ENCODE results near the gene GALNT7. TPM values are rescaled to one million over a fixed set of nuclear protein-coding genes. Genes with fewer than 3 reads are reported as not detected.

GALNT7 gene
- total RNA-seq, 1 experiment from 2014 or later, result 22.1 TPM

DNA sequence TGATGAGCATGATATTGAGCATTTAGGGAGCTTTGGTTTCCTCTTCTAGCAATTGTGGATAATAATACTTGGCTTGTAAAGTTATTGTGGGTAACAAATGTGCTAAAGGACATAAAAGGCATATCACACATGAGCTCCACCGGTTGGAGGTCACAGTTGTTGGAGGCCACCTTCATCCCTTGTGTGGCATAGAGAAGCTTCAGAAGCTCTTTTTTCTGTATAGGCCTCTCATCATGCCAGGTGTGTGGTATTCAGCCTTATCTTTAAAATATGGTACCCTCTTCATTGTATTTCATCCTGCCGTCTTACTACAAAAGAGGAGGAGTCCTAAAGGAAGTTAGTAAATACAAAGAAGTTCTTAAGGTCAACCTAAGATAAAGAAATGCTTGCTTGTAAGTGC lies 99.1 kb downstream of the GALNT7 start:
- in situ Hi-C loops (cut with HindIII; ENCODE audit: low pct_unique_long_range_greater_than_20kb, low sequenced_read_pairs), result loop anchor here (25.0 kb wide), 1 partner anchor 255 kb away; no protein-coding TSS in a partner anchor
- DNase-seq (ENCODE audit: low read depth, low spot score), result no peak

DNA sequence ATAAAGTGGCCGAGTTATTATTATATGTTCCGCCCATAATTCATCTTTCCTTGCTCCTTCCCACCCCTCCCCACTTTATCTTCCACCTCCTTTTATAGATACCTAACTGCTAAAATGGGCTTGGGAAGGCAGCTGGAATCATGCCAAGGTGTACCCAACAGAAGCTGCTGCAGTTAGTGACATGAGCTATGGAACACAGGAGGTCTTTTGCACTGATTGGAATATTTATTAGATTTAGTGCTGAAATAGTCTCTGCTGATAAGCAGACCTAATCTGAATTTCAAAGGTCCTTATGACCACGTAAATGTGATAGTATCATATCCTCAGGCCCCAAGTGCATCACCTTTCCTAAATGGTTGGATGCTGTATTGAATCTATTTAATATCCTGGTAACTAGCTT lies 100.7 kb downstream of the GALNT7 start:
- no peak for DNase-seq (ENCODE audit: low read depth, low spot score)
- in situ Hi-C loops (cut with HindIII; ENCODE audit: low pct_unique_long_range_greater_than_20kb, low sequenced_read_pairs), result loop anchor here (25.0 kb wide), 1 partner anchor 257 kb away; no protein-coding TSS in a partner anchor

DNA sequence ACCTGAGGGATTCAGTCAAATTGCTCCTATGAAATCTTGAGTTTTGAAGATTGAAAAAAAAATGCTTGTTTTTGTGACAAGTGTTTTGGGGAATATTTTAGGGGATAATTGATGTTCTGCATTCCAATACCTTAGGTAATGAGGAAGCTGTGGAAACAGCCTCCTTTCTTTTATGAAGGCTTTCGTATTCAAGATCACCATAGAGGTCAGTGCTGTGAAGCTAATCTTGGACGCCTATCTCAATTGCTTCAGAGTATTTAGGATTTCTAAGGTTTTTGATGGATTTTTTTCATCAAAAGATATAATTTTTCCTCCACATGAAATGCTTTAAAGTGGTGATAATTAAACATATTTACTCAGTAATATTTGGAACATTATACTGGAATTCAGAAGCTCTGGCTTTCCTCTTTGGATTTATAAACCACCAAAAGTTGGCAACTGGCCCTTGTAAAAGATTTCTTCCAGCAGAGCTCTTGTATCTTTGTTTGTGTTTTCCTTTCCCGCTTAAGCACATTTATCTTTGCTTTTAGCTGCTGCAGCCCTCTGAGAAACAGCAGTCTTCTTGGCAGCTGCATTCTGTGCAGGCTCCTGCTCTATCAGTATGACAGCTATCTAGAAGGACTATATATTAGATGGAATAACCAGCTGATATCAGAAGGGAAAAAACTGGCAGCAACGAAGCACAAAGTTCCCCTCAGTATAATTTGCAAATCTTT lies 101.9 kb downstream of the GALNT7 start:
- in situ Hi-C loops (cut with HindIII; ENCODE audit: low pct_unique_long_range_greater_than_20kb, low sequenced_read_pairs), result loop anchor here (25.0 kb wide), 1 partner anchor 258 kb away; no protein-coding TSS in a partner anchor
- no peak for DNase-seq (ENCODE audit: low read depth, low spot score)

DNA sequence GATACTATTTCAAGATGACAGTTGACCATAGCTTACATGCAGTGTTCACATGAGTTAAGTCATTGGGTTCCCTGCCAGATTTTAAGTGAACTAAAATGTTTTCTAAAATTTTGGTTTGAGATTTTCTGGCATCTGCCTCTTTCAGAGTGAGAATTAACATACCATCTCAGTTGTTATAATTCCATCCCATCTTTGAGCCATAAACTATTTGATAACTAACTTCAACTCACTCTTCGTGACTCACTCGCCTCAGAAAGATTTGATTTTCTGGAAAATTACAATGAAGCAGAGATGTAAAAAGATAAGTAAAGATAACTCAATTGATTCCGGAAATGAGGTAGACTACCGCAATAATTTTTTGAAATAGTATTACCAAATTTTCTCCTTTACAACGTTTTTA lies 103.7 kb downstream of the GALNT7 start:
- in situ Hi-C loops (cut with HindIII; ENCODE audit: low pct_unique_long_range_greater_than_20kb, low sequenced_read_pairs), result loop anchor here (25.0 kb wide), 1 partner anchor 260 kb away; no protein-coding TSS in a partner anchor
- DNase-seq (ENCODE audit: low read depth, low spot score), result no peak

DNA sequence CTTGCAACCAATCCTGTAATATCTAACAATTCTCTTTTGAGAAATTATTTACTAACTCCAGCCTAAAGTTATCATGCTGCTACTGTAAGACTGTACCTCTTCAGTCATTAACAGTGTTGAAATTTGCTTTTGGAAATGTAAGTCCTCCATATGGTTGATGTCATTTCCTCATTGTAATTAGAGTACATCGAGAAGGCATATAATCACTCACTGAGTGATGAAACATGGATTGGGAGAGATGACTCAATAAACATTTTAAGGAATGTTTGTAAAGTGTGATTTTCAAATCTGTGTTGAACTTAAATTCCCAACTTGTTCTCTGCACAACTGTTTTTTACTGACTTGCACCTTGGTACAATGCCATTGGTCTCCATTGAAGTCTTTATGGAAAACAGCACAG lies 104.4 kb downstream of the GALNT7 start:
- in situ Hi-C loops (cut with HindIII; ENCODE audit: low pct_unique_long_range_greater_than_20kb, low sequenced_read_pairs), result loop anchor here (25.0 kb wide), 1 partner anchor 261 kb away; no protein-coding TSS in a partner anchor
- DNase-seq (ENCODE audit: low read depth, low spot score), result no peak

DNA sequence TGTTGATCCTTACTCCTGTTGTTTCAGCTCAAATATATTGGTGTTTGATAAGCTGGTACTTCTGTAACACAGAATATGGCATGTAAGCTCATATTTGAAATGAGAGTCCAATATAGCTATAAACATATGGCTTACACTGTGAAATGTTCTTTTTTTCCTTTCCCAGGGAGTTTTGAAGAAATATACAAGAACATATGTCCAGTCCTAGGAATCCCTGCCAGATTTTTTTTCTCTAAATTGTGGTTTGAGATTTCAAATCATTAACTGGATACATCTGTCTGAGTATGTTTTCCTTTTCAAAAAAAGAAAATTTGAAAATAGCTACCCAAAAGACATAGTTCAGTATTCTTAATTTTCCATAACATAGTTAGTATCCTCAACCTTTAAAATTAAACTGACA lies 105.3 kb downstream of the GALNT7 start:
- DNase-seq (ENCODE audit: low read depth, low spot score), result no peak
- in situ Hi-C loops (cut with HindIII; ENCODE audit: low pct_unique_long_range_greater_than_20kb, low sequenced_read_pairs), result loop anchor here (25.0 kb wide), 1 partner anchor 262 kb away; no protein-coding TSS in a partner anchor

DNA sequence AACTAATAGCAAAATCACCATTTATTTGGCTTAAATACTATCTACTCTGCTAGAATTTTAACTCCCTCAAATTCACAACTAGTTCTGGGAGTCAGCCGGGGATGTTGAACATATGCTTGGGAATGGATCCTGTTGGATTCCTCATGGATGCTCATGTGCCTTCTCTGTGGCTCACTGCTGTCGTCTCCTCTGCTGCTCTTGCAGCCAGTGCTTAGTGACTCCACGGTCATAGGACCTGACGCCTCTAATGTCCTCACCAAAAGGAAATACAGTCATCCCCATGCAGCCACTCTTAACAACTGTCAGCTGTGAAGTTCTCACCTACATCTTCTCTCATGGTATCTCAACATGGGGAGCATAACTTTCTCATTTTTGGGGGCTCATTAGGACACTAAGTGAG lies 106.1 kb downstream of the GALNT7 start:
- in situ Hi-C loops (cut with HindIII; ENCODE audit: low pct_unique_long_range_greater_than_20kb, low sequenced_read_pairs), result loop anchor here (25.0 kb wide), 1 partner anchor 262 kb away; no protein-coding TSS in a partner anchor
- no peak for DNase-seq (ENCODE audit: low read depth, low spot score)

DNA sequence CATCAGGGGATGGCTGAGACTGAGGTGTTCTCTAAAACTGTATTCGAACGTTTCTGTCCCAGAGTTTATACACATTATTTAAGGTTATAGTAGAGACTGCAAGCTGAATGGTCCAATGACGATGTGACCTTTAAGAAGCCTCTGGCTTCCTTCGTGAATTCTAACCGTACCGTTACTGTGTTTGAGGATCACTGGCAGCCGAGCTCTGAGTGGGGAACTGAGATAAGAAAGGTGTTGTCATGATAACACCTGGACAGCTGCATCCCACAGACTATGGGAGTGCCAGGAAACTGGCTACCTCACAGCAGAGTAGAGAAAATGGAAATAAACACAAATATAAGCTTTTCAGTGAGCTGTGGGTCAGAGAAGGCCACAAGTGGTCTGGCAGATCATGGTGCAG lies 106.5 kb downstream of the GALNT7 start:
- in situ Hi-C loops (cut with HindIII; ENCODE audit: low pct_unique_long_range_greater_than_20kb, low sequenced_read_pairs), result no loop called here
- DNase-seq (ENCODE audit: low read depth, low spot score), result no peak

DNA sequence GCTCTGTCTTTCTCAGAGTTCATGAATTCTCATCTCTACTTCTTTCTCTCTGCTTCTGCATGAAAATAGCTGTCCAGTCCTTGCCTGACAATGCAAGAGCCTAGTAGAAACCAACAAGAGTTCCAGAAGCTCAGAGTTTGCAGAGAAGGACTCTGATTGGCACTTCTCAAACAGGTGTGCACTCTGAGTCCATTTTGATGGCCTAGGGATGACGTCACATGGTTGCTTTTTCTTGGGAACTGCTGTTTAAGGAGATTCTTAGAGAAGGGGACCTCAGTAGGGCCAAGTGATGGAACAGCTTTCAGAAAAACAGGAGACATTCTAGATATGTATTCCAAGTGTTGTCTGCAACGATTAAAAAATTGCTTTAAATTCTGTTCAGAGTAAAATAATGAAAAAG lies 108.7 kb downstream of the GALNT7 start:
- in situ Hi-C loops (cut with HindIII; ENCODE audit: low pct_unique_long_range_greater_than_20kb, low sequenced_read_pairs), result no loop called here

DNA sequence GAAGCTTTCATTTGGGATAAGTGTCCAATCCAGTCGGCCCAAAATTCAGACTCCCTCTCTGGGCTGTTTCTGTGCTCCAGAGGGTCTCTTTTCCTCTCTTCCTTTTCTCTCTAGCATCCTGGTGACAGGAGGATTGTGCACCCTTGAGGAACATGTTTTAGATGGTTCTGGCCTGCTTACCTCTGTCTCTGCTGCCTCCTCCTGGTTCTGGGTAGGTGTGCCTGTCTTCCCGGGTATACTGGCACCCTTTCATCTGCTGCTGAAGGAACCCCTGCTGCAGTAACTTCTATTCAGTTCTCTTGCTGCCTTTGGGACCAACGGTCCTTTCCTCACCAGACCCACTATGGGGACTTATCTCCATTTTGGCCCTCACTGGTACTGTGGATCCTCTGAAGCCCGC lies 112.4 kb downstream of the GALNT7 start:
- no peak for DNase-seq (ENCODE audit: low read depth, low spot score)
- in situ Hi-C loops (cut with HindIII; ENCODE audit: low pct_unique_long_range_greater_than_20kb, low sequenced_read_pairs), result no loop called here

More for the DNA sequence above, 108.7 kb downstream of the GALNT7 start:
- no peak for DNase-seq (ENCODE audit: low read depth, low spot score)

DNA sequence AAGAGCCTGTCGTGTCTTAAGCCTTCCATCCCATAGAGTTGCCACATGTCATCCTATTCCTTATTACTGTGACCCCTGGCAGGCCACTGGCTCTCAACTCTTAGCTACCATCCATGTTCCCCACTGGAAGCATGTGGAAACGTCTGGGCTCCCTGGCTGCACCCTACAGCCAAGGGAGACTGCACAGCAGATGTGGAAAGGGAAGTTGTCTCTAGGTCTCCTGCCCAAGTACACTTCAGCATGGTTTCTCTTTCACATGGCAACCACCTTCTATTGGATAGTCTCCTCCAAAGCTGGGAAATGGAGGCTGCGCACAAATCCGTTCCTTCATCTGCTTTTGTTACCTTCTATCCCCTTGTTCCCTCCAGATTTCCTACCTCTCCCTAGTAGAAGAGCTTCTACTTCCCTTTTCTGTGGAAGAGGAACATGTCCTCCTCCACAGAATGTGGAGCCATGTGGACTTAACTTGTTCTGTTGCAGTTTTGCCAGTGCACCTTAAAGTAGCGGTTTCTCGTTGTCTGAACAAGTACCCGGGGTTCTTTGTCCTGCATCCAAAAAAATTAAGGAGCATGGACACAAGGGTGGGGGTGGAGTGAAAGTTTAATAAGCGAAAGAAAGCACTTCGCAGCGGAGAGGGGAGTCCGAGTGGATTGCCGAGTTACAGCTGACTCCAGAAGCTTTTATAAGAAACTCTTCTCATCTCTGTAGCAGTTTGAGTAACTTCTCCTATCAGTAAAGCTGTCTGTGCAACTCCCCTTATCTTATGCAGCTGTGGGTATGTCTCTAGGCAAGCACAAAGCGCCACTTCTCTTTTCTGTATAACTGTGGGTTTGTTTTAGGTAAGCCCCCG lies 113.0 kb downstream of the GALNT7 start:
- no peak for DNase-seq (ENCODE audit: low read depth, low spot score)
- in situ Hi-C loops (cut with HindIII; ENCODE audit: low pct_unique_long_range_greater_than_20kb, low sequenced_read_pairs), result no loop called here

DNA sequence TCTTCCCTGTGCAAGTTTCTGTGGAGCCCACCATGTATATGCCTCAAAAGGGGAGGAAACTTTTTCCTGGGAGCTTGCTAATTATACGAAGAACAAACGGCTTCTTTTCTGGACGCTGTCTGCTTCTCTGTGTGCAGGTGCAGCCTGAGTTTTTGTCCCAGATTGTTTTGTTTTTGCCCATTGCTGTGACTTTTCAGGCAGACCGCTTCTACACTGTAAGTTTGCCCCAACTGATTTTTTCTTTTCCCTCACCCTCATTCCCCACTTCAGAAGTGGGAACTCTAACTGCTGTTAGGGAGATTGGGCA lies 113.6 kb downstream of the GALNT7 start:
- DNase-seq (ENCODE audit: low read depth, low spot score), result no peak
- in situ Hi-C loops (cut with HindIII; ENCODE audit: low pct_unique_long_range_greater_than_20kb, low sequenced_read_pairs), result no loop called here

DNA sequence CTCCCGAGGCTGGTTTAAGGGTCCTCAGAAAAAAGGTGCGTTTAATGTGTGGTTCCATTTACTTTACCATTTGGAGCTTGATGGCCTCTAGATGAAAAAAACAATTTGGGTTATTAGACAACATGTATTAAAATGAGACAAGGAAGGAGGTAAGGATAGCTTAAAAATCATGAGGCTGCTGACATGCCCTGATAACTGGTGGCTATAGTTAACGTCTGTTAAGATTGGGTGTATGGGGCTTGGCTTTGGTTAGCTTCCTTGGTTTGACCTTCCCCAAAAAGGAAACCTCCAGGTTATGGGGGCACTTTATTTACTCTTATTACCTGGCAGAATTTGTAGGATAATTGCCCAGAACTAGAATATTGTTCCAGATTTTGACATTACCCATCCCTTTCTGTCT lies 114.0 kb downstream of the GALNT7 start:
- DNase-seq (ENCODE audit: low read depth, low spot score), result no peak
- in situ Hi-C loops (cut with HindIII; ENCODE audit: low pct_unique_long_range_greater_than_20kb, low sequenced_read_pairs), result no loop called here

DNA sequence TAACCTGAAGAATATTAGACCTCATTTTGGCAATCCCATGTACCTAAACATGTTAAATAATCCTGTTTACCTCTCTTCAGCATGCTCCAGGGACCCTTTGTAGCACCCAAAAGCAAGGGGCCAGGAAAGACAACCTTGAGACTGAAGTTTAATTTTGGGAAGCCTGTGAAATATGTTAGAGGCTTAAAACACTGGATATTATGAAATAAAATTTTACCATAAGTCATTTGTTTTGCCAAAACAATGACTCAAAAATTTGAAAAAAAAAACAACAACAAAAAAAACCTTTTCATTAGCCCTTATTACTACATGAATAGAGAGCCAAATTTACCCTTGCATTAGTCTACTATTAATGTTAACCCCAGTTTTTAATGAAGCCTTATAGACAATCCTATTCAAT lies 115.9 kb downstream of the GALNT7 start:
- in situ Hi-C loops (cut with HindIII; ENCODE audit: low pct_unique_long_range_greater_than_20kb, low sequenced_read_pairs), result no loop called here
- DNase-seq (ENCODE audit: low read depth, low spot score), result no peak

DNA sequence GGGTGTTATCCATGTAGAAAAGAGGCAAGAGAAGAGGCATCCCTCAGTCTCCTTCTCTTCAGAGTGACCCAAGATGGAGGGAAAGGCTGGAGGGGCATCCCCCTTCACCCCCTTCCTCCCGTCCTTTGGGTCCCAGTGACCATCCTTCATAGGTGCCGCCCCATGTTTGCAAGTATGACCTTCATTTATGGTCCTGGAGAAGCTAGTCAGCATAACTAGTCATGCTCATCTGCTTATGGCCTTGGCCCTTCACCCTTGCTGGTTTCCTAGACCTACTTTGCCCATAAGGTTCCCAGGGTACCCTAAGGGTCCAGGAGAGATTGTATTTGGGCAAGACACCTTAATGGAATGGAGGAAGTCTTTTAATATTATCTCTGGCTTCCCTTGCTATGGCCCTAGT lies 118.9 kb downstream of the GALNT7 start:
- no peak for DNase-seq (ENCODE audit: low read depth, low spot score)
- in situ Hi-C loops (cut with HindIII; ENCODE audit: low pct_unique_long_range_greater_than_20kb, low sequenced_read_pairs), result no loop called here

DNA sequence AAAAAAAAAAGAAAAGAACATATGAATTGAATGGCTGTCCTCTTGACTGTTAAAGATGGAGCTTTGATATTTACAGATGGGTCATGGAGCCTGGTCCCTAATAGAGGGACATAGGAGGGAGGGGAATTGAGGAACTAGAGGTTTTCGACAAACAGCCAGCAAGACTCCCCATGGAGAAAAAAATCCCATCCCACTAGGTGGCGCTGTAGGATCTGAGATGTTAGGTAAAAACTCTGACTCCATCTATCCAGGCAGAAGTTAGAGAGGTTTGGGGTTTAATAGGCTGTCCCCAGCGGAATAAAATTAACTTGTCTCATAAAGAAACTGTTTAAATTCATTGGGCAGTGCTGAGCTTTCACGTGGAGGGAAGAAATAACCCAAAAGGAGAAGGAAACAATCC lies 119.7 kb downstream of the GALNT7 start:
- in situ Hi-C loops (cut with HindIII; ENCODE audit: low pct_unique_long_range_greater_than_20kb, low sequenced_read_pairs), result no loop called here
- DNase-seq (ENCODE audit: low read depth, low spot score), result peak; percentile 74

DNA sequence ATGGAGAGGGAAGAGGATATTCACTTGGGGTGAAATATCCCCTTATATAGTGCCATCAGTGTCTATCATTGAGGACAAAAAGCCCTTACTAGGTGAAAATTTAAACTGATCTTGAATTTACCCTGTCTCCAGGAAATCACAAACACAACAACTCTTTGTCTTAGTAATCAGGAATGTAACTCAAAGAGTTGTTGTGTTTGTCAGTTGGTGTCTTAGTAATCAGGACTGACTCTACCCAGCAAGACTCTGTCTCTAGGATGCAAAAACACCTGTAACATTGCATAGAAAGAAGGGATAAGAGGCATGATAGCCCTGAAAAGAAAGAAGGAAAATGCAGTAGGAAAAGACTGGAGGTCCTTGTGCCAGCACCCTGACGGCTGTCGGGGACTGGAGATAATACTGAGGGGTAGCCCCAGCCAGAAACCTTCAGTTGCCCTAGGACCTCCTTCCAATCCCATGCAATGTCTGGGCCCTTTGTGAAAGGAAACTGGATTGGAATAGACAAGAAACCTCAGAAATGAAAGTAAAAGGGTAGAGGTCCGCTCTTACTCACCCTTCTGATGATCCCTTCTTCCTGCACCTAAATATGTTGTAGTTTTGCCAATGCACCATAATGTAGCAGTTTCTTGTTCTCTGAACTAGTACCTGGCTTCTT lies 120.2 kb downstream of the GALNT7 start:
- in situ Hi-C loops (cut with HindIII; ENCODE audit: low pct_unique_long_range_greater_than_20kb, low sequenced_read_pairs), result no loop called here
- peak; percentile 20 for DNase-seq (ENCODE audit: low read depth, low spot score)

DNA sequence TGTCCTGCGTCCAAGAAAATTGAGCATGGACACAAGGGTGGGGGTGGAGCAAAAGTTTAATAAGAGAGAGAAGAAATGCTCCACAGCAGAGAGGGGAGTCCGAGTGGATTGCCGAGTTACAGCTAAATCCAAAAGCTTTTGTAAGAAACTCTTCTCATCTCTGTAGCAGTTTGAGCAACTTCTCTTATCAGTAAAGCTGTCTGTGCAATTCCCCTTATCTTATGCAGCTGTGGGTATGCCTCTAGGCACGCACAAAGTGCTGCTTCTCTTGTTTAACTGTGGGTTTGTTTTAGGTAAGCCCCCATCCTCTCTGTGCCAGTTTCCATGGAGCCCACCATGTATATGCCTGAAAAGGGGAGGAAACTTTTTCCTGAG lies 120.7 kb downstream of the GALNT7 start:
- in situ Hi-C loops (cut with HindIII; ENCODE audit: low pct_unique_long_range_greater_than_20kb, low sequenced_read_pairs), result no loop called here
- DNase-seq (ENCODE audit: low read depth, low spot score), result no peak
